CD14-positive monocyte (primary cell): ENCODE data around the gene NLGN1. TPM values are rescaled to one million over a fixed set of nuclear protein-coding genes. Genes with fewer than 3 reads are reported as not detected.

Source experiments
- DNase-seq, 3 donors: peaks; one replicate each; pipeline ENCODE4 v3.0.0-alpha.2; 2011 to 2022
- H2AFZ ChIP-seq: 2 replicates; pipeline ENCODE4 v1.6.0; 2012; ENCODE audit warnings: mild to moderate bottlenecking, low read depth, low read length, inconsistent platforms; ENCODE audit not compliant: insufficient read depth, poor library complexity, severe bottlenecking
- H3K27ac ChIP-seq, 2 donors: 1 replicate in 1 of 2; 2 replicates in 1 of 2; pipeline ENCODE4 v1.5.1; 2012 to 2013; ENCODE audit warnings: low read length in 2 of 2, control low read depth in 1 of 2, inconsistent platforms in 1 of 2, low read depth in 1 of 2, mild to moderate bottlenecking in 1 of 2
- H3K27me3 ChIP-seq, 2 donors: one replicate each; pipeline versions ENCODE4 v1.6.0 to v1.6.1; 2011 to 2013; ENCODE audit warnings: low read length in 2 of 2; ENCODE audit not compliant: control insufficient read depth in 2 of 2, insufficient read depth in 2 of 2
- H3K36me3 ChIP-seq, 2 donors: replicated peaks in 1 of 2; 1 replicate in 1 of 2; 2 replicates in 1 of 2; pipeline versions ENCODE4 v1.5.1 to v1.6.1; 2012 to 2013; ENCODE audit warnings: low read length in 2 of 2, control low read depth in 1 of 2, inconsistent platforms in 1 of 2, mild to moderate bottlenecking in 1 of 2; ENCODE audit not compliant: insufficient read depth in 2 of 2, control insufficient read depth in 1 of 2
- H3K4me1 ChIP-seq, 2 donors: 1 replicate in 1 of 2; 2 replicates in 1 of 2; pipeline versions ENCODE4 v1.5.1 to v1.6.1; 2012 to 2013; ENCODE audit warnings: low read length in 2 of 2, control low read depth in 1 of 2, inconsistent platforms in 1 of 2, mild to moderate bottlenecking in 1 of 2, moderate library complexity in 1 of 2; ENCODE audit not compliant: insufficient read depth in 2 of 2, control insufficient read depth in 1 of 2
- H3K4me2 ChIP-seq: replicated peaks from 2 replicates; pipeline ENCODE3; 2012; ENCODE audit warnings: low read length, moderate library complexity, mild to moderate bottlenecking; ENCODE audit not compliant: poor library complexity, severe bottlenecking; ENCODE audit errors: extremely low read depth
- H3K4me3 ChIP-seq, 3 experiments: fragments of 200-600 bp in 1 of 3; sonication (generic) in 1 of 3; replicated peaks in 1 of 3; 1 replicate in 2 of 3; 2 replicates in 1 of 3; pipeline ENCODE4 v1.5.1; 2011 to 2013; ENCODE audit warnings: low read length in 3 of 3, mild to moderate bottlenecking in 3 of 3, control low read depth in 2 of 3, low read depth in 2 of 3, inconsistent platforms in 1 of 3, moderate library complexity in 1 of 3
- H3K79me2 ChIP-seq: 2 replicates; pipeline ENCODE4 v1.6.0; 2012; ENCODE audit warnings: mild to moderate bottlenecking, control low read depth, inconsistent platforms, low read length, moderate library complexity; ENCODE audit not compliant: insufficient read depth
- H3K9ac ChIP-seq: 2 replicates; pipeline ENCODE4 v1.6.0; 2017; ENCODE audit warnings: low read length, mild to moderate bottlenecking; ENCODE audit not compliant: insufficient read depth, poor library complexity, severe bottlenecking
- H3K9me3 ChIP-seq, 2 donors: replicated peaks in 1 of 2; 1 replicate in 1 of 2; 2 replicates in 1 of 2; pipeline versions ENCODE4 v1.5.1 to v1.6.1; 2012 to 2013; ENCODE audit warnings: low read length in 2 of 2, control low read depth in 1 of 2; ENCODE audit not compliant: control insufficient read depth in 1 of 2, insufficient read depth in 1 of 2
- H4K20me1 ChIP-seq: 2 replicates; pipeline ENCODE4 v1.6.0; 2012; ENCODE audit warnings: mild to moderate bottlenecking, low read length, control low read depth, moderate library complexity; ENCODE audit not compliant: insufficient read depth
- H3K27ac Mint-ChIP-seq, 7 donors: one replicate each; pipeline ENCODE4 v1.8.0; 2020; ENCODE audit warnings: mild to moderate bottlenecking in 7 of 7, mixed read lengths in 7 of 7, moderate library complexity in 6 of 7, inconsistent platforms in 2 of 7
- H3K27me3 Mint-ChIP-seq, 3 donors: one replicate each; pipeline ENCODE4 v1.8.0; 2021 to 2022; ENCODE audit warnings: low read depth in 3 of 3, mild to moderate bottlenecking in 3 of 3, mixed read lengths in 3 of 3, moderate library complexity in 3 of 3, inconsistent platforms in 1 of 3
- H3K36me3 Mint-ChIP-seq, 2 donors: one replicate each; pipeline ENCODE4 v1.8.0; 2020; ENCODE audit warnings: mixed read lengths in 2 of 2, inconsistent platforms in 1 of 2, mild to moderate bottlenecking in 1 of 2
- H3K4me1 Mint-ChIP-seq: one replicate; pipeline ENCODE4 v1.8.0; 2020; ENCODE audit warnings: mild to moderate bottlenecking, mixed read lengths
- H3K4me3 Mint-ChIP-seq, 2 donors: one replicate each; pipeline ENCODE4 v1.8.0; 2020; ENCODE audit warnings: mild to moderate bottlenecking in 2 of 2, mixed read lengths in 2 of 2, moderate library complexity in 1 of 2
- H3K9me3 Mint-ChIP-seq, 7 donors: one replicate each; pipeline ENCODE4 v1.8.0; 2020 to 2022; ENCODE audit warnings: mixed read lengths in 7 of 7, mild to moderate bottlenecking in 6 of 7, moderate library complexity in 6 of 7, inconsistent platforms in 2 of 7
- WGBS: methylation state at CpG from one replicate; pipeline ENCODE4 v1.1.5; 2013; ENCODE audit warnings: missing lambda C conversion rate; ENCODE audit not compliant: insufficient coverage; 5-methylcytosine and 5-hydroxymethylcytosine counted together
- intact Hi-C, 2 donors: fragments of 100-400 bp; cut with micrococcal nuclease; formaldehyde crosslinking; loops; one replicate each; pipeline versions ENCODE4 v1.15.0 to v1.15.1; 2023
- polyA plus RNA-seq, 3 donors: library from polyadenylated mRNA; depleted of rRNA in 1 of 3; unstranded in 2 of 3; stranded (reverse) in 1 of 3; fragments of 300-500 nt in 2 of 3; fragments of >200 nt in 1 of 3; fragmentation: Illumina TruSeq in 2 of 3; gene quantifications; 1 replicate in 2 of 3; 2 replicates in 1 of 3; pipeline ENCODE4 v1.2.3, GENCODE V29; 2012 to 2021
- TF ChIP-seq, protein P1 (sequence below): fragments of 200-600 bp; IDR thresholded peaks from one replicate; pipeline ENCODE4 v1.8.0; 2022; ENCODE audit warnings: antibody characterized with exemption, mild to moderate bottlenecking

Gene NLGN1
- polyA plus RNA-seq, 3 donors, result not detected

DNA sequence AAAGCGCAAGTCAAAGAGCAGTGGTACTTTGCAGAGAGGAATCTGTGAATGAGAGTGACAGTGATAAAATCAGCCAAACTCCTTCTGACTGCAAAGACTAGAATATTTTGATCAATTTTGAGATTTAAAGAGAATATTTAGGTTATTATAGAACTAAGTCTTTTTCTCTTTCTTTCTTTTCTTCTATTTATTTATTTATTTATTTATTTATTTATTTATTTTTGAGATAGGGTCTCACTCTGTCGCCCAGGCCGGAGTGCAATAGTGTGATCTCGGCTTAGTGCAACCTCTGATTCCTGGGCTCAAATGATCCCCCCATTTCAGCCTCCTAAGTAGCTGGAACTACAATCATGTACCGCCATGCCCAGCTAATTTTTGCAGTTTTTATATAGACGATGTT is 857.9 kb downstream of the NLGN1 start:
- no peaks in the 10 kb centered on the region for H3K4me1 ChIP-seq
- TF ChIP-seq, protein P1, sequence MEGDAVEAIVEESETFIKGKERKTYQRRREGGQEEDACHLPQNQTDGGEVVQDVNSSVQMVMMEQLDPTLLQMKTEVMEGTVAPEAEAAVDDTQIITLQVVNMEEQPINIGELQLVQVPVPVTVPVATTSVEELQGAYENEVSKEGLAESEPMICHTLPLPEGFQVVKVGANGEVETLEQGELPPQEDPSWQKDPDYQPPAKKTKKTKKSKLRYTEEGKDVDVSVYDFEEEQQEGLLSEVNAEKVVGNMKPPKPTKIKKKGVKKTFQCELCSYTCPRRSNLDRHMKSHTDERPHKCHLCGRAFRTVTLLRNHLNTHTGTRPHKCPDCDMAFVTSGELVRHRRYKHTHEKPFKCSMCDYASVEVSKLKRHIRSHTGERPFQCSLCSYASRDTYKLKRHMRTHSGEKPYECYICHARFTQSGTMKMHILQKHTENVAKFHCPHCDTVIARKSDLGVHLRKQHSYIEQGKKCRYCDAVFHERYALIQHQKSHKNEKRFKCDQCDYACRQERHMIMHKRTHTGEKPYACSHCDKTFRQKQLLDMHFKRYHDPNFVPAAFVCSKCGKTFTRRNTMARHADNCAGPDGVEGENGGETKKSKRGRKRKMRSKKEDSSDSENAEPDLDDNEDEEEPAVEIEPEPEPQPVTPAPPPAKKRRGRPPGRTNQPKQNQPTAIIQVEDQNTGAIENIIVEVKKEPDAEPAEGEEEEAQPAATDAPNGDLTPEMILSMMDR, result no peak
- no peaks in the 10 kb centered on the region for H3K4me1 Mint-ChIP-seq
- intact Hi-C loops, result no loop called here
- no peak overlapping the region for H3K4me3 ChIP-seq
- H3K4me3 Mint-ChIP-seq, result no peak overlapping the region
- H3K9ac ChIP-seq, result no peak overlapping the region
- DNase-seq, result no peak
- H3K79me2 ChIP-seq, result no peaks in the 10 kb centered on the region
- 100% methylated on average over 1 of the region's 6 CpGs for WGBS
- H3K36me3 Mint-ChIP-seq, result no peaks in the 10 kb centered on the region
- no peaks in the 10 kb centered on the region for H4K20me1 ChIP-seq
- H3K27me3 ChIP-seq, result no peaks in the 10 kb centered on the region
- H3K27me3 Mint-ChIP-seq, result no peaks in the 10 kb centered on the region
- no peak overlapping the region for H3K4me2 ChIP-seq
- H3K9me3 ChIP-seq, result peaks cover 0 to 3% of the 10 kb centered on the region in 2 donors
- H2AFZ ChIP-seq, result no peak overlapping the region
- peaks cover 2 to 10% (median 3%) of the 10 kb centered on the region in 7 donors for H3K9me3 Mint-ChIP-seq
- H3K27ac Mint-ChIP-seq, result no peak overlapping the region
- H3K36me3 ChIP-seq, result no peaks in the 10 kb centered on the region
- H3K27ac ChIP-seq, result no peak overlapping the region

DNA sequence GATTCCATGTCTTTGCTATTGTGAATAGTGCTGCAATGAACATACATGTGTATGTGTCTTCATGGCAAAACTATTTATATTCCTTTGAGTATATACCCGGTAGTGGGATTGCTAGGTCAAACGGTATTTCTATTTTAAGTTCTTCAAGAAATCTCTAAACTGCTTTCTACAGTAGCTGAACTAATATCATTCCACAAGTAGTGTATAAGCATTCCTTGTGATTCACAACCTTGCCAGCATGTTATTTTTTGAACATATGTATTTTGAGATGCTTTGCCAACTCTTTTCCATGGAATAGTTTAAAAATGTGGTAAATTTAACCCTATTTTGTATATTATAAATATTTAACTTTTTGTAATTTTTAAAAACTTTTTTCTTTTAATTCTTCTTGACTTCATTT is 868.9 kb downstream of the NLGN1 start:
- Mint-ChIP-seq H3K4me1 (no peaks in the 10 kb centered on the region), H3K27ac (no peak overlapping the region), H3K9me3 (peaks cover 2 to 17% (median 3%) of the 10 kb centered on the region in 7 donors), H3K27me3 (peaks cover 0 to 3% (median 0%) of the 10 kb centered on the region in 3 donors), H3K36me3 (no peaks in the 10 kb centered on the region), H3K4me3 (no peak overlapping the region)
- no peak overlapping the region for H3K4me3 ChIP-seq
- no peaks in the 10 kb centered on the region for H3K27me3 ChIP-seq
- no peaks in the 10 kb centered on the region for H4K20me1 ChIP-seq
- peaks cover 0 to 4% of the 10 kb centered on the region in 2 donors for H3K9me3 ChIP-seq
- DNase-seq, result no peak
- H3K4me2 ChIP-seq, result no peak overlapping the region
- H3K36me3 ChIP-seq, result no peaks in the 10 kb centered on the region
- no peaks in the 10 kb centered on the region for H3K79me2 ChIP-seq
- H2AFZ ChIP-seq, result no peak overlapping the region
- no peak overlapping the region for H3K9ac ChIP-seq
- H3K27ac ChIP-seq, result no peak overlapping the region
- intact Hi-C loops, result no loop called here
- TF ChIP-seq, protein P1, result no peak
- no CpG with 5 or more reads among the region's 2 CpGs for WGBS
- no peaks in the 10 kb centered on the region for H3K4me1 ChIP-seq
